ENCODE data around the gene GALNT9. TPM values are rescaled to one million over a fixed set of nuclear protein-coding genes. Genes with fewer than 3 reads are reported as not detected.

The GALNT9 gene
- total and polyA plus RNA-seq, 7 experiments from 2014 or later = not detected

- Histone ChIP-seq H3K4me1 (ENCODE audit: control insufficient read depth in 2 of 2, insufficient read depth in 2 of 2, low read length in 2 of 2) (peaks cover 7 to 18% of the 10 kb centered on the region in 2 donors), H3K27ac (ENCODE audit: low read depth, low read length) (no peak overlapping the region), H3K9me3 (ENCODE audit: control insufficient read depth in 2 of 3, low read length in 3 of 3) (no peaks in the 10 kb centered on the region), H3K36me3 (ENCODE audit: control insufficient read depth in 2 of 3, insufficient read depth in 3 of 3, low read length in 3 of 3) (no peaks in the 10 kb centered on the region), H3K27me3 (ENCODE audit: control insufficient read depth in 2 of 2, insufficient read depth in 2 of 2, low read length in 2 of 2) (no peaks in the 10 kb centered on the region), H3K4me3 (ENCODE audit: low read length) (no peak overlapping the region)
- peak overlapping the region in 7 of 10 donors; percentile 35 to 75 (median 63) for H3K4me3 Mint-ChIP-seq
- intact Hi-C loops (cut with micrococcal nuclease) = loop anchor here in 1 of 2 donors (5.0 kb wide), 1 partner anchor 131 kb away; no protein-coding TSS in a partner anchor
- ATAC-seq = peak; percentile 56
- ChIA-PET POLR2A (no interaction called here), CTCF (no interaction called here)
- peaks cover 0 to 2% (median 0%) of the 10 kb centered on the region in 11 donors for H3K9me3 Mint-ChIP-seq
- peak overlapping the region in 1 of 9 donors; percentile 19 for H3K27ac Mint-ChIP-seq
- H3K36me3 Mint-ChIP-seq = peaks cover 0 to 4% (median 0%) of the 10 kb centered on the region in 5 donors
- H3K27me3 Mint-ChIP-seq = peaks cover 16 to 29% (median 25%) of the 10 kb centered on the region in 5 donors
- peaks cover 0 to 23% (median 12%) of the 10 kb centered on the region in 7 donors for H3K4me1 Mint-ChIP-seq
- peak in 7 of 9 donors; percentile 5 to 69 (median 65) for DNase-seq
These were observed 46.2 kb downstream of the GALNT9 start for GRCh38 chr12:132282950-132283771.

DNA sequence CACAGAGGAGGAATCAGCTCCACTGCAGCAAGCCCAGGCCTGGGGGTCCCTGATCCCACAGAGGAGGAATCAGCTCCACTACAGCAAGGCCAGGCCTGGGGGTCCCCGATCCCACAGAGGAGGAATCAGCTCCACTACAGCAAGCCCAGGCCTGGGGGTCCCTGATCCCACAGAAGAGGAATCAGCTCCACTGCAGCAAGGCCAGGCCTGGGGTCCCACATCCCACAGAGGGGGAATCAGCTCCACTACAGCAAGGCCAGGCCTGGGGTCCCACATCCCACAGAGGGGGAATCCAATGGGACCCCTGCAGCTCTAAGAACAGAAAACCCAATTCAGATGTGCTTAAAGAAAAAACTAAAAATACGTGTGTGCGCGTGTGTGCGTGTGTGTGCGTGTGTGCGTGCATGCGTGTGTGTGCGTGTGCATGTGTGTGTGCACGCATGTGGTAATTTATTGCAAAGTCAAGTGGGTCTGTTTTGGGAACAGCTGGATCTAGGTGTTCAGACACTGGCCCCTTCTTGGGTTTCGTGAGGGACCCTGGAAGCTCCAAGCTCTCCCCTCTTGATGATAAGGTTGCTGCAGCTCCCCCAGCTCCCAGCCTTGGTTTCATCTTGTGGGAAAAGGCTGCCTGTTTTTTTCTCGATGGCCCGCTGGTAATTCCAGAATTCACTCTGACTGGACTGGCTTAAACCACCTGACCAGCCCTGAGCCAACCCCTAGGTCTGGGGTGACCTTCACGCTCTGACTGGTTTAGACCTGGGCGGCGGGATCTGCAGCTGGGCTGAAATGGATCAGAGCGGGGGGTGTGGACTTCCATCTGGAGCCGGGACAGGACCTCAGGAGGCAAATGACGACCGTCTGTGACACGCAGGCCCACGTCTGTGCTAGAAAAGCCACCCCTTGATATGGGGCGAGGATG lies 47.1 kb downstream of the GALNT9 start:
- H3K27me3 ChIP-seq (ENCODE audit: control insufficient read depth in 2 of 2, insufficient read depth in 2 of 2, low read length in 2 of 2) = no peaks in the 10 kb centered on the region

GRCh38 chr12:132281038-132281437 lies 48.4 kb downstream of the GALNT9 start:
- intact Hi-C loops (cut with micrococcal nuclease) = loop anchor here in 1 of 2 donors (5.0 kb wide), 1 partner anchor 129 kb away; no protein-coding TSS in a partner anchor
- Histone ChIP-seq H3K4me3 (ENCODE audit: low read length) (no peak overlapping the region), H3K9me3 (ENCODE audit: control insufficient read depth in 2 of 3, low read length in 3 of 3) (no peaks in the 10 kb centered on the region), H3K27ac (ENCODE audit: low read depth, low read length) (no peak overlapping the region), H3K4me1 (ENCODE audit: control insufficient read depth in 2 of 2, insufficient read depth in 2 of 2, low read length in 2 of 2) (peaks cover 7 to 18% of the 10 kb centered on the region in 2 donors), H3K36me3 (ENCODE audit: control insufficient read depth in 2 of 3, insufficient read depth in 3 of 3, low read length in 3 of 3) (no peaks in the 10 kb centered on the region), H3K27me3 (ENCODE audit: control insufficient read depth in 2 of 2, insufficient read depth in 2 of 2, low read length in 2 of 2) (no peaks in the 10 kb centered on the region)
- peaks cover 0 to 4% (median 0%) of the 10 kb centered on the region in 5 donors for H3K36me3 Mint-ChIP-seq
- peaks cover 0 to 21% (median 12%) of the 10 kb centered on the region in 7 donors for H3K4me1 Mint-ChIP-seq
- H3K9me3 Mint-ChIP-seq = peaks cover 0 to 2% (median 0%) of the 10 kb centered on the region in 11 donors
- no peak overlapping the region for H3K4me3 Mint-ChIP-seq
- ATAC-seq = no peak
- H3K27me3 Mint-ChIP-seq = peaks cover 5 to 32% (median 25%) of the 10 kb centered on the region in 5 donors
- no peak overlapping the region for H3K27ac Mint-ChIP-seq
- ChIA-PET CTCF (interaction anchor here (1.5 kb wide), 1 partner anchor 128 kb away, joined by 4 read pairs; no protein-coding TSS in a partner anchor), POLR2A (no interaction called here)
- DNase-seq = no peak

More for the DNA sequence above, 47.1 kb downstream of the GALNT9 start:
- peaks cover 0 to 23% (median 12%) of the 10 kb centered on the region in 7 donors for H3K4me1 Mint-ChIP-seq
- Histone ChIP-seq H3K27ac (ENCODE audit: low read depth, low read length) (no peak overlapping the region), H3K4me3 (ENCODE audit: low read length) (no peak overlapping the region), H3K4me1 (ENCODE audit: control insufficient read depth in 2 of 2, insufficient read depth in 2 of 2, low read length in 2 of 2) (peaks cover 7 to 18% of the 10 kb centered on the region in 2 donors), H3K36me3 (ENCODE audit: control insufficient read depth in 2 of 3, insufficient read depth in 3 of 3, low read length in 3 of 3) (no peaks in the 10 kb centered on the region), H3K9me3 (ENCODE audit: control insufficient read depth in 2 of 3, low read length in 3 of 3) (no peaks in the 10 kb centered on the region)
- H3K4me3 Mint-ChIP-seq = peak overlapping the region in 3 of 10 donors; percentile 49 to 66 (median 63)
- intact Hi-C loops (cut with micrococcal nuclease) = loop anchor here in 1 of 2 donors (5.0 kb wide), 1 partner anchor 130 kb away; no protein-coding TSS in a partner anchor
- H3K36me3 Mint-ChIP-seq = peaks cover 0 to 4% (median 0%) of the 10 kb centered on the region in 5 donors
- no peak for ATAC-seq
- CTCF ChIA-PET = interaction anchor here (1.5 kb wide), 1 partner anchor 129 kb away, joined by 4 read pairs; no protein-coding TSS in a partner anchor
- H3K27ac Mint-ChIP-seq = no peak overlapping the region
- H3K27me3 Mint-ChIP-seq = peaks cover 16 to 29% (median 23%) of the 10 kb centered on the region in 5 donors
- POLR2A ChIA-PET = no interaction called here
- no peak for DNase-seq
- H3K9me3 Mint-ChIP-seq = peaks cover 0 to 2% (median 0%) of the 10 kb centered on the region in 11 donors

GRCh38 chr12:132280406-132280805 lies 49.0 kb downstream of the GALNT9 start:
- Mint-ChIP-seq H3K27me3 (peaks cover under 1 to 29% (median 19%) of the 10 kb centered on the region in 5 donors), H3K4me3 (no peak overlapping the region), H3K9me3 (peaks cover 0 to 2% (median 0%) of the 10 kb centered on the region in 11 donors), H3K27ac (no peak overlapping the region), H3K36me3 (no peaks in the 10 kb centered on the region), H3K4me1 (peaks cover 0 to 15% (median 8%) of the 10 kb centered on the region in 7 donors)
- Histone ChIP-seq H3K36me3 (ENCODE audit: control insufficient read depth in 2 of 3, insufficient read depth in 3 of 3, low read length in 3 of 3) (no peaks in the 10 kb centered on the region), H3K27me3 (ENCODE audit: control insufficient read depth in 2 of 2, insufficient read depth in 2 of 2, low read length in 2 of 2) (no peaks in the 10 kb centered on the region), H3K9me3 (ENCODE audit: control insufficient read depth in 2 of 3, low read length in 3 of 3) (no peaks in the 10 kb centered on the region), H3K27ac (ENCODE audit: low read depth, low read length) (no peak overlapping the region), H3K4me3 (ENCODE audit: low read length) (no peak overlapping the region), H3K4me1 (ENCODE audit: control insufficient read depth in 2 of 2, insufficient read depth in 2 of 2, low read length in 2 of 2) (peaks cover 7 to 18% of the 10 kb centered on the region in 2 donors)
- intact Hi-C loops (cut with micrococcal nuclease) = loop anchor here in 1 of 2 donors (5.0 kb wide), 1 partner anchor 128 kb away; no protein-coding TSS in a partner anchor
- ChIA-PET POLR2A (no interaction called here), CTCF (interaction anchor here (1.5 kb wide), 1 partner anchor 127 kb away, joined by 4 read pairs; no protein-coding TSS in a partner anchor)
- ATAC-seq = no peak
- DNase-seq = no peak

GRCh38 chr12:132279930-132280329 lies 49.5 kb downstream of the GALNT9 start:
- ATAC-seq (no peak), DNase-seq (no peak)
- no peak overlapping the region for H3K4me3 ChIP-seq (ENCODE audit: low read length)
- intact Hi-C loops (cut with micrococcal nuclease) = loop anchor here in 1 of 2 donors (5.0 kb wide), 1 partner anchor 128 kb away; no protein-coding TSS in a partner anchor
- no peaks in the 10 kb centered on the region for H3K9me3 ChIP-seq (ENCODE audit: control insufficient read depth in 2 of 3, low read length in 3 of 3)
- Mint-ChIP-seq H3K27ac (no peak overlapping the region), H3K9me3 (peaks cover 0 to 2% (median 0%) of the 10 kb centered on the region in 11 donors), H3K4me1 (peaks cover 0 to 14% (median 8%) of the 10 kb centered on the region in 7 donors), H3K4me3 (no peak overlapping the region), H3K27me3 (peaks cover 0 to 34% (median 18%) of the 10 kb centered on the region in 5 donors), H3K36me3 (no peaks in the 10 kb centered on the region)
- no peak overlapping the region for H3K27ac ChIP-seq (ENCODE audit: low read depth, low read length)
- no peaks in the 10 kb centered on the region for H3K36me3 ChIP-seq (ENCODE audit: control insufficient read depth in 2 of 3, insufficient read depth in 3 of 3, low read length in 3 of 3)
- ChIA-PET POLR2A (no interaction called here), CTCF (no interaction called here)
- no peaks in the 10 kb centered on the region for H3K27me3 ChIP-seq (ENCODE audit: control insufficient read depth in 2 of 2, insufficient read depth in 2 of 2, low read length in 2 of 2)
- H3K4me1 ChIP-seq (ENCODE audit: control insufficient read depth in 2 of 2, insufficient read depth in 2 of 2, low read length in 2 of 2) = peaks cover 7 to 18% of the 10 kb centered on the region in 2 donors

All from naive thymus-derived CD4-positive, alpha-beta T cell (primary cell).